HL-60/S4 (cell line): Measurements from ENCODE around the gene STIM2.

ENCODE experiments used
- in situ Hi-C: fragments of 300-500 bp; cut with MboI; formaldehyde crosslinking; loops from 2 replicates; pipeline ENCODE4 v1.14.3; 2022; ENCODE audit warnings: low sequenced_read_pairs

STIM2 gene

GRCh38 chr4:27068151-27068867, 207.7 kb downstream of the STIM2 start:
- in situ Hi-C loops = no loop called here
